ENCODE data around the gene EYA2.

EYA2 gene

DNA sequence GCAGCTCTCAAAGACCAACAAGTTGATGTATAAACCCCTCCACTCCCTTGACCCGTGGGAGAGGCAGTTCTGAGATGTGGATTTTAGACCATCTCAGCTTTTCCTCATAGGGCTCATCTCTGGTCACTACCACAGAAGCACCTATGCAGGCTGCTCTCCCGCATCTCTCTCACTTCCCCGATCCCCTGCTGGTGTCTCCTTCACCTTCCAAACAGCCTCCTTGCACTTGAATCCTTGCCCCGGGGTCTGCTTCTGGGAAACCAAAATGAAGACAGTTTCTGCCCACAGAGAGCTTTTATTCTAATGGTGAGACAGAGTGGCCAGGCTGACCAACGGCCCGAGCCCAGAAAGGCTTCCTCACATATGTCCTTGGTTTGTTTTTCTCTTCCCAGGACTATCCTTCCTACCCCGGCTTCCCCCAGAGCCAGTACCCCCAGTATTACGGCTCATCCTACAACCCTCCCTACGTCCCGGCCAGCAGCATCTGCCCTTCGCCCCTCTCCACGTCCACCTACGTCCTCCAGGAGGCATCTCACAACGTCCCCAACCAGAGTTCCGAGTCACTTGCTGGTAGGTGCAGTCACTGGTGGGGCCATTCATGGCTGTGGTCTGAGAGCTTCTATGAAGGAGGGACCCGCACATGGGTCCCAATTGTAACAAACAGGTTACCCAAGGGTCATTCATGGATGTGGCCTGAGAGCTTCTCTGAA, 179.3 kb downstream of the EYA2 start:
- no peak for DNase-seq (ENCODE audit: low read depth)
- H3K4me3 ChIP-seq (ENCODE audit: low read length) = no peak overlapping the region

DNA sequence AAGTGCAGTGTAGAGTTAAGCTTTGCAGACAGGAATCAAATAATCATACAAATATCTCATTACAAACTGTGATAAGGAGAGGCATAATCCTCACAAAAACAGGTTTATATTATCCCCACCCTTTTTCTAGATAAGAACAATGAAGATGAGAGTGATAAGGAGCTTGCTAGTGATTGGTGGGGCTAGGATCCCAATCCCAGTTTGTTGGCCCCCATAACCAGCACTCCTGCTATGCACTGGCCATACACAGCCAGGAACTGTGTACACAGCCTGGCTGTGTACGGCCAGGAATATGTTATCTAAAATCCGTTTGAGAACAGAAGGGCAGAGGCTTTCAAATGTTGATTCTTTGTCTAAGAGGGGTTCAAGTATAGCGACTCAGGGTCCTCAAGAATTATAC, 180.6 kb downstream of the EYA2 start:
- TF ChIP-seq, protein P1, sequence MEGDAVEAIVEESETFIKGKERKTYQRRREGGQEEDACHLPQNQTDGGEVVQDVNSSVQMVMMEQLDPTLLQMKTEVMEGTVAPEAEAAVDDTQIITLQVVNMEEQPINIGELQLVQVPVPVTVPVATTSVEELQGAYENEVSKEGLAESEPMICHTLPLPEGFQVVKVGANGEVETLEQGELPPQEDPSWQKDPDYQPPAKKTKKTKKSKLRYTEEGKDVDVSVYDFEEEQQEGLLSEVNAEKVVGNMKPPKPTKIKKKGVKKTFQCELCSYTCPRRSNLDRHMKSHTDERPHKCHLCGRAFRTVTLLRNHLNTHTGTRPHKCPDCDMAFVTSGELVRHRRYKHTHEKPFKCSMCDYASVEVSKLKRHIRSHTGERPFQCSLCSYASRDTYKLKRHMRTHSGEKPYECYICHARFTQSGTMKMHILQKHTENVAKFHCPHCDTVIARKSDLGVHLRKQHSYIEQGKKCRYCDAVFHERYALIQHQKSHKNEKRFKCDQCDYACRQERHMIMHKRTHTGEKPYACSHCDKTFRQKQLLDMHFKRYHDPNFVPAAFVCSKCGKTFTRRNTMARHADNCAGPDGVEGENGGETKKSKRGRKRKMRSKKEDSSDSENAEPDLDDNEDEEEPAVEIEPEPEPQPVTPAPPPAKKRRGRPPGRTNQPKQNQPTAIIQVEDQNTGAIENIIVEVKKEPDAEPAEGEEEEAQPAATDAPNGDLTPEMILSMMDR (conservative IDR thresholded peaks at IDR 0.05; ENCODE audit: low read length) = no peak
- H3K4me3 ChIP-seq (ENCODE audit: low read length) = no peak overlapping the region
- no peak for DNase-seq (ENCODE audit: low read depth)

More for the DNA sequence above, 179.3 kb downstream of the EYA2 start:
- TF ChIP-seq, protein P1 (conservative IDR thresholded peaks at IDR 0.05; ENCODE audit: low read length) = no peak

DNA sequence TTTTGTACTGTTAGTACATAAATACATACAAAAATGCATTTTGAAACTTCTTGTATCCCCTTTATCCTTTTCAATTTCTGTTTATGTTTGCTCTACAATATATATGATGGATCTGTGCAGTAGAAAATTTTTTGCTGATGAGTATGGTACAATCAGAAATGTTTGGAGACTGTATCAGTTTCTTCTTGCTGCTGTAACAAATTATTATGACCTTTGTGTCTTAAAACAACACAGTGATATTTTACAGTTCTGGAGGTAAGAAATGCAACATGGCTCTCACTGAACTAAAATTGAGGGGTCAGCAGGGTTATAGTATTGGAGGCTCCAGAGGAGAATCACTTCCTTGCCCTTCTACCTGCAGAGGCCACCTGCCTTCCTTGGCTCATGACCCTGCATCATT, 184.4 kb downstream of the EYA2 start:
- TF ChIP-seq, protein P1 (conservative IDR thresholded peaks at IDR 0.05; ENCODE audit: low read length) = no peak
- no peak for DNase-seq (ENCODE audit: low read depth)
- H3K4me3 ChIP-seq (ENCODE audit: low read length) = no peak overlapping the region

DNA sequence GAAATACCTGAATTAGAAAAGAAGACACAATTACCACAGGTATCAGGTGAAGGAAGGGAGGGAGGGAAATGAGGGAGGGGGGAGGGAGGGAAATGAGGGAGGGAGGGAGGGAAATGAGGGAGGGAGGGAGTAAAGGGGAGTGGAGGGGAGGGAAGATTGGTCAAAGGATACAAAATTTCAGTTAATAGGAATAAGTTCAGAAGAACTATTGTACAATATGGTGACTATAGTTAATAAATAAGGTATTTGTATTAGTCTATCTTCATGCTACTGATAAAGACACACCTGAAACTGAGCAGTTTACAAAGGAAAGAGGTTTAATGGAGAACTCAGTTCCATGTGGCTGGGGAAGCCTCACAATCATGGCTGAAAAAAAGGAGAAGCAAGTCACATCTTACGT, 185.7 kb downstream of the EYA2 start:
- no peak for DNase-seq (ENCODE audit: low read depth)
- TF ChIP-seq, protein P1 (conservative IDR thresholded peaks at IDR 0.05; ENCODE audit: low read length) = no peak

DNA sequence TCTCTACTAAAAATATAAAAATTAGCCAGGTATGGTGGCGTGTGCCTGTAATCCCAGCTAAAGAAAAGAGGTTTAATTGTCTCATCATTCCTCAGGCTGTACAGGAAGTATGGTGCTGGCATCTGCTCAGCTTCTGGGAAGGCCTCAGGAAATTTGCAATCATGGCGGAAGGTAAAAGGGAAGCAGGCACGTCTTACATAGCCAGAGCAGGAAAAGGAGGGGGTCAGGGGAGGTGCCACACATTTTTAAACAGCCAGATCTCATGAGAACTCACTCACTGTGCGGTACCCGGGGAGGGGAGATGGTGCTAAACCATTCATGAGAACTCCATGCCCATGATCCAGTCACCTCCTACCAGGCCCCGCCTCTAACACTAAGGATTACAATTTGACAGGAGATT, 191.7 kb downstream of the EYA2 start:
- TF ChIP-seq, protein P1 (conservative IDR thresholded peaks at IDR 0.05; ENCODE audit: low read length) = no peak
- no peak for DNase-seq (ENCODE audit: low read depth)
- no peak overlapping the region for H3K4me3 ChIP-seq (ENCODE audit: low read length)

More for the DNA sequence above, 185.7 kb downstream of the EYA2 start:
- no peak overlapping the region for H3K4me3 ChIP-seq (ENCODE audit: low read length)

DNA sequence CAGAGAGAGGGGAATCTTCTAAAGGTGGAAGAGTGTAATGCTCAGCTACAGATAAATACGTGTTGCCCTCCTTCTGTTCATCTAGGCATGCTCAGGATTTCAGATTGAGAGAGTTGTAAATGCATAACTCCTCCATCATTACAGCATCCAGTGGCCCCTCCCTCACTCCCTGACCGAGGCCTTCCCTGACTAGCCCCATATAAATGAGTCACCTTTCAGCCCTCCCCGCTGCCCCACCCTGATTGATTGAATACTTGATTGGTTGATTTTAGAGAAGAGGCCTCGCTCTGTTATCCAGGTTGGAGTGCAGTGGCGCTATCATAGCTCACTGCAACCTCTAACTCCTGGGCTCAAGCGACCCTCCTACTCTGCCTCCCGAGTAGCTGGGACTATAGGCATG, 193.7 kb downstream of the EYA2 start:
- TF ChIP-seq, protein P1 (conservative IDR thresholded peaks at IDR 0.05; ENCODE audit: low read length) = no peak
- DNase-seq (ENCODE audit: low read depth) = no peak
- no peak overlapping the region for H3K4me3 ChIP-seq (ENCODE audit: low read length)

DNA sequence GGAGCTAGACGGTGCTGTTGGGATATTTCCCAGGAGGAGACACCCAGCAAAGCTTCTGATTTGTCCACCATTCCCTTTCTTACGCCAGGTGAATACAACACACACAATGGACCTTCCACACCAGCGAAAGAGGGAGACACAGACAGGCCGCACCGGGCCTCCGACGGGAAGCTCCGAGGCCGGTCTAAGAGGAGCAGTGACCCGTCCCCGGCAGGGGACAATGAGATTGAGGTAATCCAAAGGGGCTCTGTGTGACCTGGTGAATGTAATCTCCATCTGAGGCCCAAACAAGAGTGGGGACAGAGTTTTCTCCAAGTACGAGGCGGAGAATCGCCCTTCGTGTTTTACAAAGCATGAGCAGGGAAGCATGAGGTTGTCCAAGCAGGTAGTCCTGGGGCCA, 194.5 kb downstream of the EYA2 start:
- TF ChIP-seq, protein P1 (conservative IDR thresholded peaks at IDR 0.05; ENCODE audit: low read length) = no peak
- DNase-seq (ENCODE audit: low read depth) = no peak
- H3K4me3 ChIP-seq (ENCODE audit: low read length) = no peak overlapping the region
